ENCODE measurements around the gene DMXL1. TPM values are rescaled to one million over a fixed set of nuclear protein-coding genes. Genes with fewer than 3 reads are reported as not detected.

Gene DMXL1
- polyA plus RNA-seq, 2 of the 4 experiments (the other 2 are of a cell fraction) = 8.4 to 28.8 TPM

DNA sequence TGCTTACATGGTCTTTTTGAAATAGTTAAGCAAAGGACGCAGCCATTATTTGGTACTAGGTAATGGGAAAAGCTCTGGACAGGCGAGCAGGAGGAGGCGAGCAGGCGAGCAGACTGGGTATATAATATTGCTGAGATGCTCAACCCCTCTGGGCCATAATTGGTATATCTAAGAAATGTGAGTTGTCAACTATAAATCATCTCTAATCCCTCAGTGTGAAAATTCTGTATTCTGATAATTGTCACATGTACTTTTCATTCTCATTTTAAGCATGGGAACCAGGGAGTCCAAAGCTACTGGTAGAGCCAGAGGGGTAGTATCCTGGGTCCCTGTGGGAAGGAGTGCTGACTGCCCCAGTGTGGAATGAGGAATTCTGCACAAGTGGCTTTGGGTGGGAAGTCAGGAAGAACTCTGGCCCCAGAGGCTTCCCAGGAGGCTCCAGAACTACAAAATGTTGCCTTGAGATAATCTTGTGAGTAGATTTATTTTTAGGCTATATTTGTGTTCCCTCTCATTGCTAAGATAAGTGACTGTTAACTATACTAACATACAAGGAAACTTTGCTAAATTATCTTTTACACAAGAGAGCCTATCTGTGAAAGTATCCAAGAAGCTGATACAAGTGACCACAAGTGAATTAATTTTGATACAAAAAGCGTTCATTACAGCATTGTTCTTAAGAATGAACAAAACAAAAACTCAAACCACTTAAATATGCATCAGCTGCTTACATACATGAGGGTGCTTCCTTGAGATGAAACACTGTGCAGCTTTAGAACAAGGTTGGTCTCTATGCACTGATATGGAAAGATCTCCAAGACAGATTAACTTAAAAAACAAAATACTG lies 214.4 kb downstream of the DMXL1 start:
- no peak for ATAC-seq
- POLR2A ChIA-PET = interaction anchor here (1.4 kb wide), 1 partner anchor 17 kb away, joined by 6 read pairs; no protein-coding TSS in a partner anchor
- TF ChIP-seq MAFK (IDR thresholded peaks at IDR 0.05; ENCODE audit: partially characterized antibody) (peak; percentile 30), SREBF2 (IDR thresholded peaks at IDR 0.05) (no peak), PHF8 (IDR thresholded peaks at IDR 0.05; ENCODE audit: borderline replicate concordance, low read depth) (no peak)
- no peaks in the 10 kb centered on the region for H3K9me3 ChIP-seq
- no peak overlapping the region for H3K4me3 ChIP-seq
- H3K4me2 ChIP-seq = peak overlapping the region; percentile 86
- WGBS (ENCODE audit: missing lambda C conversion rate) = 79% methylated on average over 5 of the region's 5 CpGs
- no peak for DNase-seq (ENCODE audit: low read depth in 1 of 2, low spot score in 1 of 2)
- no peak for FAIRE-seq
- peaks cover 61% of the 10 kb centered on the region for H3K4me1 ChIP-seq
- H3K27ac ChIP-seq = peak overlapping the region; percentile 38 to 44; a peak in 3 of 6 replicates
- CTCF ChIA-PET = interaction anchor here (2.5 kb wide), 1 partner anchor 126 kb away, joined by 8 read pairs; no protein-coding TSS in a partner anchor

DNA sequence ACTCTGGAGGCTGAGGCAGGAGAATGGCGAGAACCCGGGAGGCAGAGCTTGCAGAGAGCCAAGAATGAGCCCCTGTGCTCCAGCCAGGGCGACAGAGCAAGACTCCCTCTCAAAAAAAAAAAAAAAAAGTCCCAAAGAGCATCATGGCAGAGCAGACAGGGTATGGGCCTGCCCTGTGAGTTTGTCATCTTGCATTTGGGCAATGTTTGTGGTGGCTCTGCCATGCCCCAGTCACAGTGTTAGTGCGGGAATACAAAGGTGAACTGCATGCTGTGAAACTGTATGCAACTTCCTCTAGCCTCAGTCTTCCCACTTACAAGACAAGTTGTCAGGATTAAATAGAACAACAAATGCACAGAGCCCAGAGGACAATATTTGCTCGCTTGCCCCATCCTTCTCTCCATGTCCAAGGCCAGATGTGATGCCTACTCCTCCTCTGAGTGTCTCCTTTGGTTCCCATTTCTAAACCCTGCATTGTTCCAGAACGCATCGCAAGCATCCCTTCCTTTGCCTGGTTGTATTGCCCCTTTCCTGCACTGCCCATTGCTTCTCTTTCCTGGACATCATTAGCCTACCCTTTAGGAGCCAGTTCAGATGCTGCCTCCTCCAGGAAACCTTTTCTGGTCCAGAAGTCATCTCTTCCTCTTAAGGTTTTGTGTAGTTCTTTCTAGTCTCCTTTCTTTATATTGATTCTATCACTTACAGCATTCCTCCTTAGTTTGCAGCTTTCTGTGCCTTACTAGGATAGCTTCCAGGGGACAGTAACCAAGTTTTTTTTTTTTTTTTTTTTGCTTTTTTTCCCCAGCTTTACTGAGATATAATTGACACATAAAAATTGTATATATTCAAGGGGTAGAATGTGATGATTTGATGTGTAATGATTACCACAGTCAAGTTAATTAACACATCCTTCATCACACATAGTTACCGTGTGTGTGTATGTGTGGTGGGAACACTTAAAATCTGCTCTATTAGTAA lies 215.9 kb downstream of the DMXL1 start:
- Histone ChIP-seq H3K27ac (peak overlapping the region; percentile 73 to 83), H3K4me3 (peak overlapping the region; percentile 23), H3K4me2 (peak overlapping the region; percentile 86), H3K4me1 (peaks cover 74% of the 10 kb centered on the region), H3K9me3 (no peaks in the 10 kb centered on the region)
- peak in 1 of 2 experiments; percentile 5 for DNase-seq (ENCODE audit: low read depth in 1 of 2, low spot score in 1 of 2)
- POLR2A ChIA-PET = interaction anchor here (1.0 to 2.4 kb wide), 3 partner anchors 16 to 216 kb away, joined by 5 to 12 read pairs (median 9); partner anchors contain the start of gene DMXL1
- TF ChIP-seq JUNB (IDR thresholded peaks at IDR 0.05) (no peak), PHF8 (IDR thresholded peaks at IDR 0.05; ENCODE audit: borderline replicate concordance, low read depth) (no peak), KDM1A (IDR thresholded peaks at IDR 0.05; ENCODE audit: low read depth) (no peak), MYC (IDR thresholded peaks at IDR 0.05; ENCODE audit: borderline replicate concordance, low read length) (no peak), CHD4 (IDR thresholded peaks at IDR 0.05; ENCODE audit: borderline replicate concordance) (no peak), KDM5A (IDR thresholded peaks at IDR 0.05) (no peak), TP53 (CRISPR knock-in tag; IDR thresholded peaks at IDR 0.05) (no peak), SREBF2 (IDR thresholded peaks at IDR 0.05) (no peak), MAZ (IDR thresholded peaks at IDR 0.05; ENCODE audit: borderline replicate concordance, low read depth, low read length) (no peak), RCOR1 (IDR thresholded peaks at IDR 0.05; ENCODE audit: low read depth, low read length) (no peak)
- TF ChIP-seq, protein P1, sequence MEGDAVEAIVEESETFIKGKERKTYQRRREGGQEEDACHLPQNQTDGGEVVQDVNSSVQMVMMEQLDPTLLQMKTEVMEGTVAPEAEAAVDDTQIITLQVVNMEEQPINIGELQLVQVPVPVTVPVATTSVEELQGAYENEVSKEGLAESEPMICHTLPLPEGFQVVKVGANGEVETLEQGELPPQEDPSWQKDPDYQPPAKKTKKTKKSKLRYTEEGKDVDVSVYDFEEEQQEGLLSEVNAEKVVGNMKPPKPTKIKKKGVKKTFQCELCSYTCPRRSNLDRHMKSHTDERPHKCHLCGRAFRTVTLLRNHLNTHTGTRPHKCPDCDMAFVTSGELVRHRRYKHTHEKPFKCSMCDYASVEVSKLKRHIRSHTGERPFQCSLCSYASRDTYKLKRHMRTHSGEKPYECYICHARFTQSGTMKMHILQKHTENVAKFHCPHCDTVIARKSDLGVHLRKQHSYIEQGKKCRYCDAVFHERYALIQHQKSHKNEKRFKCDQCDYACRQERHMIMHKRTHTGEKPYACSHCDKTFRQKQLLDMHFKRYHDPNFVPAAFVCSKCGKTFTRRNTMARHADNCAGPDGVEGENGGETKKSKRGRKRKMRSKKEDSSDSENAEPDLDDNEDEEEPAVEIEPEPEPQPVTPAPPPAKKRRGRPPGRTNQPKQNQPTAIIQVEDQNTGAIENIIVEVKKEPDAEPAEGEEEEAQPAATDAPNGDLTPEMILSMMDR (IDR thresholded peaks at IDR 0.05) = no peak
- TF ChIP-seq, protein P2, sequence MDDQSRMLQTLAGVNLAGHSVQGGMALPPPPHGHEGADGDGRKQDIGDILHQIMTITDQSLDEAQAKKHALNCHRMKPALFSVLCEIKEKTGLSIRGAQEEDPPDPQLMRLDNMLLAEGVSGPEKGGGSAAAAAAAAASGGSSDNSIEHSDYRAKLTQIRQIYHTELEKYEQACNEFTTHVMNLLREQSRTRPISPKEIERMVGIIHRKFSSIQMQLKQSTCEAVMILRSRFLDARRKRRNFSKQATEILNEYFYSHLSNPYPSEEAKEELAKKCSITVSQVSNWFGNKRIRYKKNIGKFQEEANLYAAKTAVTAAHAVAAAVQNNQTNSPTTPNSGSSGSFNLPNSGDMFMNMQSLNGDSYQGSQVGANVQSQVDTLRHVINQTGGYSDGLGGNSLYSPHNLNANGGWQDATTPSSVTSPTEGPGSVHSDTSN (IDR thresholded peaks at IDR 0.05) = no peak
- TF ChIP-seq, protein P3, sequence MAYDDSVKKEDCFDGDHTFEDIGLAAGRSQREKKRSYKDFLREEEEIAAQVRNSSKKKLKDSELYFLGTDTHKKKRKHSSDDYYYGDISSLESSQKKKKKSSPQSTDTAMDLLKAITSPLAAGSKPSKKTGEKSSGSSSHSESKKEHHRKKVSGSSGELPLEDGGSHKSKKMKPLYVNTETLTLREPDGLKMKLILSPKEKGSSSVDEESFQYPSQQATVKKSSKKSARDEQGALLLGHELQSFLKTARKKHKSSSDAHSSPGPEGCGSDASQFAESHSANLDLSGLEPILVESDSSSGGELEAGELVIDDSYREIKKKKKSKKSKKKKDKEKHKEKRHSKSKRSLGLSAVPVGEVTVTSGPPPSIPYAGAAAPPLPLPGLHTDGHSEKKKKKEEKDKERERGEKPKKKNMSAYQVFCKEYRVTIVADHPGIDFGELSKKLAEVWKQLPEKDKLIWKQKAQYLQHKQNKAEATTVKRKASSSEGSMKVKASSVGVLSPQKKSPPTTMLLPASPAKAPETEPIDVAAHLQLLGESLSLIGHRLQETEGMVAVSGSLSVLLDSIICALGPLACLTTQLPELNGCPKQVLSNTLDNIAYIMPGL (CRISPR knock-in tag; IDR thresholded peaks at IDR 0.05; ENCODE audit: borderline replicate concordance) = no peak
- peak; percentile 49 to 55; a peak in 5 of 6 replicates for ATAC-seq
- WGBS (ENCODE audit: missing lambda C conversion rate) = 75% methylated on average over 8 of the region's 8 CpGs
- no peak for FAIRE-seq
- CTCF ChIA-PET = interaction anchor here (0.6 to 2.5 kb wide), 2 partner anchors 13 to 125 kb away, joined by 3 to 8 read pairs; no protein-coding TSS in a partner anchor

All from A549 (cell line).